Lung microvascular endothelial cell (primary cell): ENCODE data around the gene ACTR1B. TPM values are rescaled to one million over a fixed set of nuclear protein-coding genes. Genes with fewer than 3 reads are reported as not detected.
A peak's percentile ranks its signal among the peaks of the same experiment; 100 is the strongest.
"Not testable (repeated sequence)": the region's sequence is repeated elsewhere in the genome, so short reads cannot be mapped to it uniquely, and the experiment has no call there.

Experiments
- DNase-seq, 2 donors: peaks; one replicate each; pipeline versions ENCODE4 v3.0.0 to v3.0.0-alpha.2; 2010; ENCODE audit warnings: low read depth in 2 of 2
- total RNA-seq: library from RNA; depleted of rRNA; stranded (reverse); fragments of >200 nt; gene quantifications from 2 replicates; pipeline ENCODE4 v1.2.1, GENCODE V29; 2014

ACTR1B gene
- total RNA-seq, 1 donor from 2014 or later, result 63.9 TPM

DNA sequence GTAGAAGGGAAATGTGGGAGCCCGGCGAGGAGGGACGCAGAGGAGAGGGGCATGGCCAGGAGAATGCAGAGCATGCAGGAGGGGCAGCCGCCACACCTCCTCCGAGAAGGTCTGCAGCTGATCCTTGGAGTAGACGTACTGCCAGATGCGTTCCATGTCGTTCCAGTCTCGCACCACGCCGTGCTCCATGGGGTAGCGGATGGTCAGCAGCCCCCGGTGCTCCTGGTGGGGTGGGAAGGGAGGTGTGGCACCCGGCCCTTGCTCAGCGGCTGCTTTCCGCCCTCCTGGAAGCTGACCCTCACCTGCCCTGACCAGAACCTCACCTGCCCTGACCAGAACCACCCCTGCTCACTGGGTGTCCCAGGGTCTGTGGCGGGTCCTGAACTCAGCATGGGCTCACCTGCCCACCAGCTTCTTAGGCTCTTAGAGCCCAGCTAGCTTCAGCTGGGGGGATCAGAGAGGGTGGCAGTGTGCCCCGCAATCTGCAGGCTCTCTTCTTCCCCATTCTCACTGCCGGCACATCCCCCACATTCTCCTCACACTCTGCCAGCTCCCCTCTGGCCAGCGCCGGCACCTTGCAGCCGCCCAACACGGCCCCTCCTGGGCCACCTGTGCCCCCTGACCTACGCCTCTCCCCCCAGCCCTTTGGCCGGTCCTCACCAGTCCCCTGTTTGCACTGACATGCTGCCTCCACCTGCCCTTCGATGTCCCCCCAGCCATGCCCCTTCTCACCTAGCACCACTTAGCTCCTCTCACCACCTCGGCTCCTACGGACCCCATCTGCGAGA lies 4.4 kb downstream of the ACTR1B start:
- no peak for DNase-seq

DNA sequence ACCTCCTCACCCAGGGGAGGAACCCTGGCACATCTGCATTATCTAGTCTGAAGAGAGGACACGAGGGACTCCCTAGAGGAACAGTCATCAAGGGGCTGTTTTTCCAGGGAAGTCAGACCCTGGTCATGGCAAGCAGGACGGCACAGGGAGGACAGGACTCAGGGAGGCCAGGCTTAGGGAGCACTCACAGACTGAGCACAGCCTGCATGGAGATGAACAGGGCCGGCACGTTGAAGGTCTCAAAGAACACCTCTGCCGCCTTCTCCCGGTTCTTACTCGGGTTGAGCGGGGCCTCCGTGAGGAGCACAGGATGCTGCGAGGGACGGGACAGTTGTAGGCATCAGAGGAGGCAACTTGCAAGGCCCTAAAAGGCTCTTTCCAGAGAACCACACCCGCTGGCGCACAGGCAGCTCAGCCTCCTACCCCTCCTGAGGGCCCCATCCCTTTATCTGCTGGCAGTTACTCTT lies 5.1 kb downstream of the ACTR1B start:
- DNase-seq, result no peak

DNA sequence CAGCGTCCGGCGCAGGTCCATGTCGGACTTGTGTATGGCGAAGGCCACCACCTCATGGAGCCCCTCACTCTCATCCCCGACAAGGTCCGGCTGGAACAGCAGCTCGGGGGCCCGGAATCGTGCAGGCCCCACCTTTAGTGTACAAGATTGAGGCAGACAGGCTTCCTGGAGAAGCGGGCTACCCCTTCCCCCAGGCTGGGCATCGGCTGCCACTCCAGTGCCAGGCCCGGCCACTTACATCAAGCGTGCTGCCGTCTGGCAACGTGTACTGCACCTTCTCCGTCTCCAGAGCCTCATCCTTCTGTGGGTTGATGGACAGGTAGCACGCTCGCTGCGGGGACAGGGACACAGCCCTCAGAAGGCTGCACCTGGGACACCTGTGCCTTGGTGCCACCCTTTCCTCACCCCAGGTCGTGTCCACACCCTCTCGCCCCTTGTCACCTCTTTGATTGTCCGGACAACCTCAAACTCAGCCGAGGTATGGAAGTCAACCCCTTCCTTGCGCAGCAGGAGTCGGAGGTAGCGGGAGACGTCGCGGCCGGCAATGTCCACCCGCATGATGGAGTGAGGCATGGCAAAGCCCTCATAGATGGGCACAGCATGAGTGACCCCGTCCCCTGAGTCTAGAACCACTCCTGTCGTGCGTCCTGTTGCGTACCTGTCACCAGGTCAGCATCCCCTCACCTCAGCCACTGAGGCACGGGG lies 5.7 kb downstream of the ACTR1B start:
- no peak for DNase-seq

DNA sequence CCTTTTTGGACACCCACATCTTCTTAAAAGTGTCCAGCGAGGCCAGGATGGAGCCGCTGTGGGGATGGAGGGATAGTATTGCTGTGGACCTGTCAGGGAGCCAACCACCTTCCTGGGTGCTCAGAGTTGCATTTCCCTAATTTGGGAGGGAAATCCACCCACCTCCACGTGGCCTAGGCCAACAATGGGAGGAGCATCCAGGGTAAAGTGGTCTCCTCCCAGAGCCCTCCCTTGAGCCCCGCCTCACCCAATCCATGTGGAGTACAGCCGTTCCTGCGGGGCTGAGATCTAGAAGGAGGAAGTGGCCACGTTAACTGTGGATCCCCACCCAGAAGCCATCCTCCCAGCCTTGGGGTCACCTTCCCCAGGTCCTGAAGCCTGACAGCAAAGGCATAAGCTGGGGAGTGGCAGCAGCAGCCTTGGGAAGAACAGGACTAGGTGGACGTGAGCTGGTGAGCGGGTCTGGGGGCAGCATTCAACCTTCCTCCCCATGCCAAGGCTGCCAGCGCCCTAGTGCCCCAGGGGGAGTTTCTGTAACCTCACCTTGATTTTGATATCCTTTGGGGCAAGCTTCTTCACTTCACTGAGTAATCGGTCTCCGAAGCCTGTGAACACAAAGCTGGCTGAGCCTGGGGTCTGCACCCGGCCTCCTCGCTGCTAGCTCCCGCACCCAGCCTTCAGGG lies 6.8 kb downstream of the ACTR1B start:
- DNase-seq, result no peak

DNA sequence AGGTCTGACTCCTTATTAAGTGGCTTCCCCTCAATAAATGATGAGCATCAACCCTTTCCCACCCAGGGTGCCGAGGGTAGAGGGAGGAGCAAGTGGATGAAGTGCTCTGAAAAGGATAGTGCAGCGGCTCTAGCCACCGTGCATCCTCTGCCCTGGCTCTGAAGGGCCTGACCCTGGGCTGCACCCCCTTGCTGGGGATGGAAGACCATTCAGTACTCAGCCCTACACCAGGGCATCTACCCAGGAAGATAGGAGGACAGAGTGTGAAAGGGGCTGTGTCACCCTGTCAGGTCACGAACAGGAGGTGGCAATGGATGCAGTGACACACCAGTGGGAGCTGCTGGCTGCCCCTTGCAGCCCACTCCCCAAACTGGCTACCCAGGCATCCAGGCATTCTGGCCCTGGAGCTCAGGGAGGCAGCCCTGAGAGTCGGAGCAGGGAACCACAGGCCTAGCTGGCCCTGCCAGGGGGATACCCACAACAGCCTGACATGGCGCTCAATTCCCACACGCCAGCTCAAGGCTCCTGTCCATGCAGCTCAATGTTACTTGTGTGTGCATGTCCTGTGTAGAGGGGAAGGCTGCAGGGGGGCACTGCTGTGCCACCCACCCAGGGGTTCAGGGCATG lies 7.6 kb downstream of the ACTR1B start:
- DNase-seq, result no peak

DNA sequence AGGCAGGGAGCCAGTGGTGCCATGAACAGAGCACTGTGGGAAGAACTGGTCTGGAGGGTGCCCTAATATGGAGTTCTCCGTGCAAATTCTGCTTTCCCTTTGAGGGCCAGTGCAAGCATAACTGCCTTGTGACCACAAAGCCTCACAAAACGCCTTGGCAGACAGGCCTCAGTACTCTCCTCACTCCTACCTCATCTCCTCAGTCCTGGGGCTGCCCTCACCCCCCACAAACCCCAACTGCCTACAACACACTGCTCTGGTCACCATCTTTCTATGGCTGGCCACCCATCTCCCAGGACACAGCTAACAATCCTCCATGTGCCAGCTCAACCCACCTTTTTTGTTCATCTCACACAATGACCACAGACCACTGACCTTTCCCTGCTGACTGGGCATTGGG lies 9.1 kb downstream of the ACTR1B start:
- no peak for DNase-seq

DNA sequence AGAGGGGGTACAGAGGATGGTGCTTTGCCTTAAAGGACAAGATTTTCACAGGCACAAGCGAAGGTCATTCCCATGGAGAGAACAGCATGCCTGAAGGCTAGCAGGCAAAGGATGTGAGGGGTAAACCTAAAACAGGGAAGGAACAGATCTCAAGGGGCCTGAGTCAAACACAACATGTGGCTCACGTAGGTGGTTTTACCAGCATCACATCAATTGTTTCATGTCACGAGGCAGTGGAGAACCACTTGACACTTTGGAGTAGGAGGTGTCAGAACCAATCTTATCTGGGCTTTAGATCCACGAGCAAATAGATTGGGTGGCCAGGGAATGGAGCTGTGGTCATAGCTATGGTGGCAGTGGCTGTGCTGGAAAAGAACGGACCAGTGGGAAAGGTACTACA lies 9.5 kb downstream of the ACTR1B start:
- no peak for DNase-seq

DNA sequence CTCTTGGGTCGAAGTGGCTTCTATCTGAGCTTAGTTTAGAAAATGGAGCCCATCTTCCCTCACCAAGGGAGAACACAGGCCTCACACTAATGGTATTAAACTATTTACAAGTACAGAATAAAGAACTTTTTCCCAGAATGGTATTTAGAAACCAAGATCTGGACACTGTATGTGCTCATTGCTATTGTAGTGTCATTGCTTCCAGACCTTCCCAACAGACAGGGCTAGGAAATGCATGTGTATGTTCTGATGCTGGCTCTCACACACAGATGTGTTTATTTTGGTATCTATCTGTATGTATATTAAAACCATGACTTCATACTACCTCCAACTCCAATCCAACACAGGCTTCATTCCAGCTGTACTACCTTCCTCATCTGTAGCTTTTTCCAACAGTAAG lies 10.0 kb downstream of the ACTR1B start:
- DNase-seq, result no peak

DNA sequence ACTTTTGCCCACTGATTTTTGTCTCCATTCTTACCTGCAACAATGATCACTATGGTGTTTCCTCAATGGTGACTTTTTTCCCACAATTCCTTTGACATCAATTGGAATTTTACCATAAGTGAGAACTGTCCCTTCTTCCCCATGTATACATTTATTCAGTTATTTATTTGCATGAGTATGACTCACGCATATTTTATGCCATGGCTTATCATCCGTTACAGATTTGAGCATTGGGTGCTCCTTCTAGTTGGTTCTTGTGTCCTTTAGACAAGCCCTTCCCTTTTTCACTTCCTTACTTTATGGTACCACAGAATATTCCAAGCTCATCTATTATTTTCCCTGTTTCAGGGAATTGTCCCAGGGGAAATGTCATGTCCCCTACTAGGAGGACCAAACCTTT lies 10.4 kb downstream of the ACTR1B start:
- no peak for DNase-seq

DNA sequence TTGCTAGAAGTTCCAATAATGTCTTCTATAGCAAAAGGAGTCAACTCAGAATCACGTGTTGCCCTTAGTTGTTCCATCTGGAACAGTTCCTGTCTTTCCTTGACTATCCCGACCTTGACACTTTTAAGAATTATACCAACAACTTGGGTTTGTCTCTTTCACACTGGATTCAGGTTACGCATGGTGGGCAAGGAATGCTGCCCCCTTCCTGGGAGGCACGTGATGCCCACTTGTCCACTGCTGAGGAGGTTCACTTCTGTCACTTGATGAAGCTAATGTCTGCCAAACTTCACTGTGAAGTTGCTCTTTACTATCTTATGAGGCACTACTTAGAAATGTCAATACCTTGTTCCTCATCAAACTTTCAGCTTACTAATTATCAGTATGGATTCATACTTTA lies 12.7 kb downstream of the ACTR1B start:
- DNase-seq, result no peak

DNA sequence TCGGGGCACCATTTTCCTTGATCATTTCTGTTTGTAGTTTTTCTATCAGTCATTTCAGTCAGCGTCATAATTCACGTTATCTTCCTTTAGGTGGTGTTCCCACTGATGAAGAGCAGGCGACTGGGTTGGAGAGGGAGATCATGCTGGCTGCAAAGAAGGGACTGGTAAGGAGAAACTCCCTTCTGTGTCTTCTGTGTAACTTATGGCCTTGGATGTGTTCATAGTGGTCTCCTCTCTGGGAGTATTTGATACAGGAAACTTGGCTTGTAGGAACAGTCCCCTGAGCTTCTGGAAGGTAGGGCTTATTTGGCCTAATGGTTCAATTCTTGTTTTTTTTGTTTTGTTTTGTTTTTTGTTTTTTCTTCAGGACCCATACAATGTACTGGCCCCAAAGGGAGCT lies 16.9 kb downstream of the ACTR1B start:
- DNase-seq, result no peak

DNA sequence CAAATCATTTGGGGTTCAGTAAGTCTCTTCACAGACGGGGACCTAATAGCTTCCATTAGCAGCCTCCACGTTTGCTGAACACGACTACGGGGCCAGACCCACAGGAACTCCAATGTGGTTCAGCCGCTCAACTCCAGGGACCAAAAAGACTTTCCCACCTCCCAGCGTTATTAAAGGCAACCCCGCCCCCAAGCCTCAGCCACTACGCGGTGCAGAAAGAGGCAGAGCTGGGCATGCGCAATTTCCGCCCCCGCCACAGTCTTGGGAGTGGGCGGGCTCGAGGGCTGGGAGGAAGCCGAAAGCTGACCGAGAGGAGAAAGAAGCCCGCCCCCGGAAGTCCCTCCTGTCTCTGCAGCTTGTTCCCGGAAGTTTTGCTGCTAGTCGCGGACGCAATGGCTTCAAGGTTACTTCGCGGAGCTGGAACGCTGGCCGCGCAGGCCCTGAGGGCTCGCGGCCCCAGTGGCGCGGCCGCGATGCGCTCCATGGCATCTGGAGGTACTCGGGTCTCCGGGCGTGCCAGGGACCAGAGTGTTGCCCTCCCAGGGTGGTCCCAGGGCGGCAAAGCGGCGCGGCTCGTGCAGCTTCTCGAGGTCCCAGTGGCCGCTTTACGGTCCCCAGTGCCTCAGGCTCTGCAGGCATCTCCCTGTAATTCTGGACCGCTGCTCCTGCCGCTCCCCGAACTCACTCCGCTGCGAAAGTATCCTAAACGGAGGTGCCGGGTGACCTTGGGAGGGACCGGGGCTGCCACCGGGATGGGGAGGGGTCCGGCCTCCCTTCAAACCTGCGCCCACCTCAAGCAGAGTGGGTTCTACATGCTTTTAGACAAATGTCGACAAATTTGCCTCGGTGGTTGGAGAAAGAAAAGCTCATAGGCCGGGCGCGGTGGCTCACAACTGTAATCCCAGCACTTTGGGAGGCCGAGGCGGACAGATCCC lies 17.9 kb downstream of the ACTR1B start, which contains the start of gene COX5B:
TSS of gene COX5B (plus strand) at position 368 of the 935 bp plus-strand sequence. CDS start at position 393, 25 bp downstream.
- DNase-seq, result peak; percentile 95 to 98

DNA sequence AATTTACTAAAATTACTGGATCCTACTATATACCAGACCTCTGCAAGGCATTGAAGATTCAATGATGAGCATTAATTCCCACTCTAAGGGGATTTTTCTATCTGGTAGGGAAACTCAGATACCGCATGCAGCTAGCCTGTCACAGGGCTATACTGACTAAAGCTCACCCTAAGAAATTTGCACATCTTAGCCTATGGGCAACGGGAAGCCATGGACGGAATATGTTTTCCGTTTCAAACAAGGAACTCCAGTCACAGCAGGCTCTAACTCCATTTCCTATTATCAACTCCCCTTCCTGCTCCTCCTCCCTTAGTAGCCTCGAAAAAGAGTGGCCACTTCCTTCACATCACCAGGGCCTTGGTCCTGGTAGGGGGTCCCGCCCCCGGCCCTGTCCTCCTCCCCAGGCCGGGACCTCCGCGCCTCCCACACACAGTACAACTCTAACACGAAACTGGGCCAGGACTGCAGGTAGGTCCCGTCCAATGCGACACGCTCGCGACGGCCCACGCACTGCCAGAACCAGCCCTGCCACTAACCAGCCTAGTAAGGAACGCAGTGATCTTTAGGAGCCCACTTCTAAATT lies 18.6 kb downstream of the ACTR1B start:
- DNase-seq, result peak in 1 of 2 donors; percentile 39

DNA sequence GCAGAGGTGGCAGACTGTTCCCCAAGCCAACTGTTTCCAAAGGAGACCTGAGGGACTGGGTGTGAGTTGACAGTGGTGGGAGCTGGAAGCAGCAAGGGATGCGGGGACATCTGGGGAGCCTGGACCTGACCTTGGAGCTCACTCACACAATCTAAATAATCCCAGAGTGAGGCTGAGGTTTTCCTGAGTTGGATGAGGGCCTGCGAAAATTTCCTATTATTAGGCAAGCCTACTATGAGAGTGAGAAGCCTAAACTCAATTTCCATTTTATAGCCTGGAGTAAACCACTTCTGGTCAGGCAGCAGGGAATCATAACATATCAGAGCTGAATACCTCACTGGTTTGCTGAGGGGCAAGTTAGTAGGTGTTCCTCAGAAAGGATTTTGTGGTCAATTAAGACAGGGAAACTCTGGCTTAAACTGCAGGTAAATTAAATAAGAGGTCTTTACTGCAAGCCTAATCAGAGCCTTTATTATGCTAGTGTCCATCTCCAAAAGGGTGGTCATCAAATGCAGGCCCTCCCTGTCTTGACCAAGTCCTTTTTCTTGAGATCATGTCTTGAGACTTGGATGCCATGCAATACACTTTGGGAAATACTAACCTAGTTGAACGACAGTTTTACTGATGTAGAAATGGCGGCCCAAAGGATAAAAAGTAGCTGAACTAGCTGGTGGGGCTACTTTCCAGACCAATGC lies 19.7 kb downstream of the ACTR1B start:
- DNase-seq, result no peak

DNA sequence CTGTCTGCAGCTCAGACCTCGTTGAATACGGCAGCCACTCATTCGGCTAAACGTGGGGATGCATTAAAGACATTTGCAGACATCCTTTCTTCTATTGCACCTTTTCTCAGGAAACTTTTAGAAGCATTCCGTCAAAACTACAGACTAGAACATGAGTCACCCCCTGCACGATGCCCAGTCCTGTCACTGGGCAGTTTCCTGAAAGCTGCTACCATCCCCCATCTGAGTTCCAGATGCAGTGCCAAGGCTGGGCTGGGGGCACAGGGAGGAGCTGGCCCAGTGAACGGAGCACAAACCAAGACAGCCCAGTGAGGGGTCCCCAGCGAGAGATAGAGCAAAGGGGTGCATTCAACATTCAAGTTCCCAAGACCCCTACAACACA lies 37.8 kb downstream of the ACTR1B start:
- not testable (repeated sequence) for DNase-seq

DNA sequence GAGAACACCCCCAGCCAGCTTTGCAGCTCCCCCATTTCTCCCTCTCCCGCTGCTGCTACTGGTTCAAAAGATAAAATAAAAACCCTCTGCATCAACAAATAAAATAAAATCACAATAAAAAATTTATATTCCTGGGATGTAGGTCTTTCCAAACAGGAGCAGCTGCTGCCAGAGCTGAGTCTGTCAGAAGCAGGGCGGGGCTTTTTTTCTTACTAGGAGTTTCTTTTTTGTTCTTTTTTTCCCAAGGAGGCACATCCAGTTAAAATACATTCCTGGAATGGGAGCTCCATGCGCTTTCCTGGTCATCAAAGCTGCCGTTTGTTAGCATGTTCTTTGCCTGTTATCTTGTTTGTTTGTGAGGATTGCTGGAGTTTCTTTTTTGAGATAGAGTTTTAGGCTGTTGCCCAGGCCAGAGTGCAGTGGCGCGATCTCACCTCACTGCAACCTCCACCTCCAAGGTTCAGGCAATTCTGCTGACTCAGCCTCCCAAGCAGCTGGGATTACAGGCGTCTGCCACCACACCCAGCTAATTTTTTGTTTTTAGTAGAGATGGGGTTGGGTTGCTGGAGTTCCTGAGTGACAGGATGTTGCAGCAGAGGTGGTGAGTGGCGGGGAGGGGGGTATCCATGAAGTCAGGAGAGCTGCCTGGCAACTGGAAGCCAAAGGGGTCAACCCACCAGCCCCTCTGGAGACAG lies 38.3 kb downstream of the ACTR1B start:
- not testable (repeated sequence) for DNase-seq

DNA sequence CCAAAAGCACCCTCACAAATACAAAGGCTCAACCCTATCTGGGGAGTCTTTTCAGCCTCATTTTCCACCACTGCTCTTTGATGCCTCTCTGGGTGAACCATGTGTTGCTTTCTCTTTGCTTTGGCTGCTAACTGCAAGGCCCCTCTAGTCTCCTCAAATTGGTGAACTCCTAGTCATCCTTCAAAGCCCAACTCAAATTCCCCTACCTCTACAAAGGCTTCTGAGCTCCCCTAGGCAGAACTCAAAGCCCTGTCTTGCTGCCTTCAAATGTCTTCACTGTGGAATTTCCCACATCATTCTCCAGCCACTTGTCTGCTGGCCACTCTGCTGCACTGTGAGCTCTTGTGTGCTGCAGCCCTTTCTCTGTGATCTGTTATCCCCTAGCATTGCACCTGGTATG lies 40.9 kb downstream of the ACTR1B start:
- DNase-seq, result not testable (repeated sequence)

DNA sequence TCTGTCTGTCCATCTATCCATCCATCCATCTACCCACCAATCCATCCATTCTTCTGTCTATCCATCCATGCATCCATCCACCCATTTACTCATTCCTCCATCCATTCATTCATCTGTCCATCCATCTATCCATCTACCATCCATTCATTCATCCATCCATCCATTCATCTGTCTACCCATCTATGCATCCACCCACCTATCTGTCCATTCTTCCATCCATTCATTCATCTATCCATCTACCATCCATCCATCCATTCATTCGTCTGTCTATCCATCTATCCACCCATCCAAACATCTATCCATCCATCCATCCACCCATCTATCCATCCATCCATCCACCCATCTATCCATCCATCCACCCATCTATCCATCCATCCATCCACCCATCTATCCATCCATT lies 43.4 kb downstream of the ACTR1B start:
- DNase-seq, result not testable (repeated sequence)
